SK-N-SH treated with all-trans-retinoic acid at 6 μM for 48 hours (cell line): ENCODE data around the gene PCDHB6.
"Not testable (repeated sequence)": the region's sequence is repeated elsewhere in the genome, so short reads cannot be mapped to it uniquely, and the experiment has no call there.

Experiments used
- ATAC-seq: fragments of 200-7000 bp; cut with Tn5 transposase; 3 replicates; pipeline ENCODE4 v1.9.1; 2020; ENCODE audit warnings: mild to moderate bottlenecking, moderate library complexity
- BACH2 ChIP-seq: fragments of 250-450 bp; sonication (Bioruptor Pico); IDR thresholded peaks from 2 replicates; pipeline ENCODE4 v1.9.0; 2021; ENCODE audit warnings: mild to moderate bottlenecking, borderline replicate concordance
- CSDC2 ChIP-seq: fragments of 250-450 bp; sonication (Bioruptor Pico); IDR thresholded peaks from 2 replicates; pipeline ENCODE4 v1.5.0; 2020; ENCODE audit warnings: mild to moderate bottlenecking, moderate library complexity
- ESRRG ChIP-seq: fragments of 250-450 bp; sonication (Bioruptor Pico); IDR thresholded peaks from 2 replicates; pipeline ENCODE4 v1.6.1; 2021; ENCODE audit warnings: mild to moderate bottlenecking
- GLIS3 ChIP-seq: fragments of 250-450 bp; sonication (Bioruptor Pico); IDR thresholded peaks from 2 replicates; pipeline ENCODE4 v1.5.0; 2020; ENCODE audit warnings: mild to moderate bottlenecking, moderate library complexity
- OSR1 ChIP-seq: fragments of 250-450 bp; sonication (Bioruptor Pico); IDR thresholded peaks from 2 replicates; pipeline ENCODE4 v1.8.0; 2022; ENCODE audit warnings: moderate library complexity, mild to moderate bottlenecking, inconsistent platforms
- PPARA ChIP-seq: fragments of 250-450 bp; sonication (Bioruptor Pico); IDR thresholded peaks from 2 replicates; pipeline ENCODE4 v1.5.0; 2020; ENCODE audit warnings: mild to moderate bottlenecking, borderline replicate concordance
- SNAI2 ChIP-seq: fragments of 250-450 bp; sonication (Bioruptor Pico); IDR thresholded peaks from 2 replicates; pipeline ENCODE4 v1.5.0; 2020; ENCODE audit warnings: mild to moderate bottlenecking, moderate library complexity
- TCF4 ChIP-seq: fragments of 250-450 bp; sonication (Bioruptor Pico); IDR thresholded peaks from 2 replicates; pipeline ENCODE4 v1.8.0; 2021; ENCODE audit warnings: mild to moderate bottlenecking, moderate library complexity, borderline replicate concordance
- TOX ChIP-seq: fragments of 250-450 bp; sonication (Bioruptor Pico); IDR thresholded peaks from 2 replicates; pipeline ENCODE4 v1.8.0; 2021; ENCODE audit warnings: mild to moderate bottlenecking, moderate library complexity, borderline replicate concordance
- TSHZ2 ChIP-seq: fragments of 250-450 bp; sonication (Bioruptor Pico); IDR thresholded peaks from 2 replicates; pipeline ENCODE4 v1.5.0; 2020; ENCODE audit warnings: mild to moderate bottlenecking, moderate library complexity
- ZC3H10 ChIP-seq: fragments of 250-450 bp; sonication (Bioruptor Pico); IDR thresholded peaks from 2 replicates; pipeline ENCODE4 v1.5.1; 2021; ENCODE audit warnings: mild to moderate bottlenecking, moderate library complexity
- ZFP3 ChIP-seq: fragments of 250-450 bp; sonication (Bioruptor Pico); IDR thresholded peaks from 2 replicates; pipeline ENCODE4 v1.5.0; 2020; ENCODE audit warnings: mild to moderate bottlenecking, moderate library complexity
- ZFP30 ChIP-seq: fragments of 450-650 bp; formaldehyde crosslinking; IDR thresholded peaks from 2 replicates; pipeline ENCODE4 v1.5.0; 2022; ENCODE audit warnings: mild to moderate bottlenecking, moderate library complexity
- ZNF565 ChIP-seq: fragments of 450-650 bp; formaldehyde crosslinking; conservative IDR thresholded peaks from 2 replicates; pipeline ENCODE4 v1.5.0; 2020; ENCODE audit warnings: low read depth, mild to moderate bottlenecking, moderate library complexity
- ZNF8 ChIP-seq: fragments of 450-650 bp; formaldehyde crosslinking; IDR thresholded peaks from 2 replicates; pipeline ENCODE4 v1.5.0; 2020; ENCODE audit warnings: mild to moderate bottlenecking, moderate library complexity
- TF ChIP-seq, protein P1 (sequence below): fragments of 250-450 bp; sonication (Bioruptor Pico); IDR thresholded peaks from 2 replicates; pipeline ENCODE4 v1.5.1; 2021; ENCODE audit warnings: mild to moderate bottlenecking, moderate library complexity
- TF ChIP-seq, protein P2 (sequence below): fragments of 250-450 bp; sonication (Bioruptor Pico); IDR thresholded peaks from 2 replicates; pipeline ENCODE4 v1.8.0; 2021; ENCODE audit warnings: low read depth, mild to moderate bottlenecking, moderate library complexity, borderline replicate concordance

Gene PCDHB6

GRCh38 chr5:141180313-141180712 is 30.5 kb downstream of the PCDHB6 start:
- no peak for ATAC-seq
- TF ChIP-seq ZNF565 (CRISPR knock-in tag) (no peak), ZC3H10 (no peak), ZNF8 (CRISPR knock-in tag) (no peak), CSDC2 (no peak), PPARA (CRISPR knock-in tag) (no peak), OSR1 (no peak), TOX (CRISPR knock-in tag) (no peak), TCF4 (no peak), BACH2 (CRISPR knock-in tag) (no peak), ESRRG (no peak), TSHZ2 (no peak)
- TF ChIP-seq, protein P1, sequence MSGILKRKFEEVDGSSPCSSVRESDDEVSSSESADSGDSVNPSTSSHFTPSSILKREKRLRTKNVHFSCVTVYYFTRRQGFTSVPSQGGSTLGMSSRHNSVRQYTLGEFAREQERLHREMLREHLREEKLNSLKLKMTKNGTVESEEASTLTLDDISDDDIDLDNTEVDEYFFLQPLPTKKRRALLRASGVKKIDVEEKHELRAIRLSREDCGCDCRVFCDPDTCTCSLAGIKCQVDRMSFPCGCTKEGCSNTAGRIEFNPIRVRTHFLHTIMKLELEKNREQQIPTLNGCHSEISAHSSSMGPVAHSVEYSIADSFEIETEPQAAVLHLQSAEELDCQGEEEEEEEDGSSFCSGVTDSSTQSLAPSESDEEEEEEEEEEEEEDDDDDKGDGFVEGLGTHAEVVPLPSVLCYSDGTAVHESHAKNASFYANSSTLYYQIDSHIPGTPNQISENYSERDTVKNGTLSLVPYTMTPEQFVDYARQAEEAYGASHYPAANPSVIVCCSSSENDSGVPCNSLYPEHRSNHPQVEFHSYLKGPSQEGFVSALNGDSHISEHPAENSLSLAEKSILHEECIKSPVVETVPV (CRISPR knock-in tag), result no peak
- TF ChIP-seq, all 23 proteins: peak for 0

DNA sequence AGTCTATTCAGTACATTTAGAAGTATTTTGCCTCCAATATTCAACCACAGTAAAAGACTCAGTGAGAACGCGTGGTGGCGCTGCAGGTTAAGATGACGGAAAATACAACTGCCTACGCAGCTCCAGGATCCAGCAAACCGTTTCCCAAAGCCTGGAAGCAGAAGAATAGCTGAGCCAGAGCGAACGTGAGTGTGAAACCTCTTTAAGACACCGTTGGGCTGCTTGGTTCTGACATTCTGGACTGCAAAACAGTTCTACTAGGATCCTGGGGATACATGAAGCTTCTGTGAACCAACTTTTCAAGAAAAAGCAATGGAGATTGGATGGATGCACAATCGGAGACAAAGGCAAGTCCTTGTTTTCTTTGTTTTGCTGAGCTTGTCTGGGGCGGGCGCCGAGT is 32.4 kb downstream of the PCDHB6 start, which contains the start of gene PCDHB16:
PCDHB16 (plus strand) TSS at position 140 of the 400 bp plus-strand sequence; CDS start at position 313, 173 bp downstream.
- TF ChIP-seq TSHZ2, result no peak
- TF ChIP-seq TOX (CRISPR knock-in tag), result no peak
- TF ChIP-seq OSR1, result no peak
- TF ChIP-seq SNAI2 (CRISPR knock-in tag), result no peak
- TF ChIP-seq CSDC2, result no peak
- TF ChIP-seq ZFP3, result no peak
- TF ChIP-seq, protein P2, sequence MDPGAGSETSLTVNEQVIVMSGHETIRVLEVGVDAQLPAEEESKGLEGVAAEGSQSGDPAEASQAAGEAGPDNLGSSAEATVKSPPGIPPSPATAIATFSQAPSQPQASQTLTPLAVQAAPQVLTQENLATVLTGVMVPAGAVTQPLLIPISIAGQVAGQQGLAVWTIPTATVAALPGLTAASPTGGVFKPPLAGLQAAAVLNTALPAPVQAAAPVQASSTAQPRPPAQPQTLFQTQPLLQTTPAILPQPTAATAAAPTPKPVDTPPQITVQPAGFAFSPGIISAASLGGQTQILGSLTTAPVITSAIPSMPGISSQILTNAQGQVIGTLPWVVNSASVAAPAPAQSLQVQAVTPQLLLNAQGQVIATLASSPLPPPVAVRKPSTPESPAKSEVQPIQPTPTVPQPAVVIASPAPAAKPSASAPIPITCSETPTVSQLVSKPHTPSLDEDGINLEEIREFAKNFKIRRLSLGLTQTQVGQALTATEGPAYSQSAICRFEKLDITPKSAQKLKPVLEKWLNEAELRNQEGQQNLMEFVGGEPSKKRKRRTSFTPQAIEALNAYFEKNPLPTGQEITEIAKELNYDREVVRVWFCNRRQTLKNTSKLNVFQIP (CRISPR knock-in tag), result no peak
- no peak for TF ChIP-seq ZNF565 (CRISPR knock-in tag)
- TF ChIP-seq, protein P1 (CRISPR knock-in tag), result no peak
- TF ChIP-seq BACH2 (CRISPR knock-in tag), result no peak
- TF ChIP-seq ZFP30 (CRISPR knock-in tag), result no peak
- TF ChIP-seq ZC3H10, result no peak
- no peak for TF ChIP-seq GLIS3 (CRISPR knock-in tag)

GRCh38 chr5:141184117-141184855 is 34.4 kb downstream of the PCDHB6 start:
- ATAC-seq, result not testable (repeated sequence)

More for the DNA sequence above, 32.4 kb downstream of the PCDHB6 start, which contains the start of gene PCDHB16:
- peak; percentile 80 for ATAC-seq
